Activated naive CD4-positive, alpha-beta T cell treated with anti-CD3 and anti-CD28 coated beads, Interleukin-2, amount 10 ng/mL, durations not matched to agents 7 days and 5 days (primary cell): ENCODE data around the gene NPHS1.
A peak's percentile ranks its signal among the peaks of the same experiment; 100 is the strongest.

Experiments
- CTCF ChIA-PET: fragments of 350-600 bp; sonication (Branson Sonifier 250); formaldehyde crosslinking; loops from one replicate; lab custom pipeline; 2021; ENCODE audit warnings: antibody characterized with exemption; lab: Charles Lee
- DNase-seq: peaks from one replicate; pipeline ENCODE4 v3.0.0-alpha.2; 2020
- H3K27ac Mint-ChIP-seq: one replicate; pipeline ENCODE4 v1.8.0; 2021; ENCODE audit warnings: mild to moderate bottlenecking, moderate library complexity, mixed read lengths
- H3K27me3 Mint-ChIP-seq: one replicate; pipeline ENCODE4 v1.8.0; 2021; ENCODE audit warnings: mild to moderate bottlenecking, mixed read lengths
- H3K36me3 Mint-ChIP-seq: one replicate; pipeline ENCODE4 v1.8.0; 2021; ENCODE audit warnings: mixed read lengths
- H3K4me1 Mint-ChIP-seq: one replicate; pipeline ENCODE4 v1.8.0; 2021; ENCODE audit warnings: mixed read lengths
- H3K4me3 Mint-ChIP-seq: one replicate; pipeline ENCODE4 v1.8.0; 2021; ENCODE audit warnings: mild to moderate bottlenecking, moderate library complexity, mixed read lengths
- H3K9me3 Mint-ChIP-seq: one replicate; pipeline ENCODE4 v1.8.0; 2021; ENCODE audit warnings: mixed read lengths

NPHS1 gene

DNA sequence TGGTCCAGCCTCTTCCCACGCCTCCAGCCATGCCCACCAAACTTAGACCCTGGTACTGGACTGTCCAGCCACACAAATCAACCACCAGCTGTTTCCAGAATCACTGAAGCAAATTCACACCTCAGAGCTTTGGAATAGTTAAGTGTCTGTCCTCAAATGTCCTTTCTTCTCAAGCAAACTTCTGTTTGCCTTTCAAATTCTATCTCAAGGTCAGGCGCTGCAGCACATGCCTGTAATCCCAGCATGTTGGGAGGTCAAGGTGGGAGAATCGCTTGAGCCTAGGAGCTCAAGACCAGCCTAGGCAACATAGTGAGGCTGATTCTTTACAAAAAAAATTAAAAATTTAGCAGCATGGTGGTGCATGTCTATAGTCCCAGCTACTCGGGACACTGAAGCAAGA is 20.2 kb downstream of the NPHS1 start:
- Mint-ChIP-seq H3K27me3 (peaks cover 42% of the 10 kb centered on the region), H3K36me3 (no peaks in the 10 kb centered on the region), H3K4me3 (no peak overlapping the region), H3K9me3 (no peaks in the 10 kb centered on the region), H3K4me1 (no peaks in the 10 kb centered on the region), H3K27ac (no peak overlapping the region)
- CTCF ChIA-PET: no interaction called here
- DNase-seq: no peak

DNA sequence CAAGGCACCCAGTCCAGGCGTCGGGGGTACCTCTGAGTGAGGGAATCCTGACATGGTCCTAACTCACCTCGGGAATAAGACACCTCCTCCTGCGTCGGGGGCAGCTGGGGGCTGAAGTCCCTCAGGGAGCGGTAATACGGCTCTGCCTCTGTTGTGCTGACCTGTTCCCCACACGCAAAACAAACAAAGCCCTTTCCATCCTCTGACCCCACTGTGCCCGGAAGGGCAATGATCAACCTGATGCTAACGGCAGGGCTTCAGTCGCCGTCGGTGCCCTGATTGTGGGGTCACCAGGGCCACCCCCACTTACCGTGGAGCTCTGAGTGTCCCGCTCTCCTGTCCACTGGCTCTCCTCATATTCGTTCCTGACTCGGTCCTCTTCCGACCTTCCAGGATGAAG is 21.3 kb downstream of the NPHS1 start:
- Mint-ChIP-seq H3K9me3 (no peaks in the 10 kb centered on the region), H3K4me1 (no peaks in the 10 kb centered on the region), H3K4me3 (no peak overlapping the region), H3K27me3 (peaks cover 38% of the 10 kb centered on the region), H3K27ac (no peak overlapping the region), H3K36me3 (no peaks in the 10 kb centered on the region)
- CTCF ChIA-PET: no interaction called here
- no peak for DNase-seq

DNA sequence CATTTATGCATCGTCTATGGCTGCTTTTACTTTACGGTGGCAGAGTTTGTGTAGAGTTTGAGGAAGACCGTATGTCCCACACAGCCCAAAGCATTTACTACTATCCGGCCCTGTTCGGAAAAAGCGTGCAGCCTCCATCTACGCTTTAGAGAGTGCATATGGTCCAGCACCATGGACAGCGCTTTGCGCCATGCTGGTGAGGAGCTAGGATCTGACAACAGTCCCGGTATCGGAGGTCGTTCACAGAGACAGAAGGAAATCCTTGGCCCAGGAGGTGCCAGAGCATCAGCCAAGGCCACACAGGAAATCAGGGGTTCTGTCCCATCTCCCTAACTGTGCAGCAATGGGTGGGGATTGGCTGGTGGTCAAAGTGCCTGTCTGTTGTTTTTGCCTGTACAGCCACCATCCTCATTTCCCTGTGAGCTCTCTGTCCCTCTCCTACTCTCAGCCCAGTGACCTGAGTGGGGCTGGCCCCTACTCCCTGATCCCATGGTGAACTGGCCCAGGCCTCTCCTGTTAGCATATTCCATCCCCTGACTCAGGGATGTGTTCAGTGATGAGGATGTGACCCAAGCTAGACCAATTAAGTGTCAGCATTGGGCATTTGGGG is 23.5 kb downstream of the NPHS1 start:
- Mint-ChIP-seq H3K9me3 (no peaks in the 10 kb centered on the region), H3K36me3 (no peaks in the 10 kb centered on the region), H3K27ac (no peak overlapping the region), H3K4me3 (no peak overlapping the region), H3K4me1 (no peaks in the 10 kb centered on the region), H3K27me3 (peaks cover 30% of the 10 kb centered on the region)
- peak; percentile 83 for DNase-seq
- CTCF ChIA-PET: interaction anchor here (1.1 kb wide), 1 partner anchor 9 kb away, joined by 5 read pairs; no protein-coding TSS in a partner anchor

DNA sequence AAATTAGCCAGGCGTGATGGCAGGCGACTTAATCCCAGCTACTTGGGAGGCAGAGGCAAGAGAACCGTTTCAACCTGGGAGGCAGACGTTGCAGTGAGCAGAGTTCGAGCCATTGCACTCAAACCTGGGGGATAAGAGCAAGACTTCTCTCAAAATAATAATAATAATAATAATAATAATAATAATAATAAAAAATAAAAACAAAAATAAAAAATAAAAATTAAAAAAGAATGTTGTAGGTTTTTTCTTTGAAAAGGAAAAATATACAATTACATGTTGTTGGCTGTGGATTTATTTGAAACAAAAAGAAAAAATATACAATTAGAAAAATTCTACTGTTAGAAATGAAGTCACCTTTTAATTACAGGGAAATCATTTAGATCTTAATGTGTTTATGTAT is 28.2 kb downstream of the NPHS1 start:
- DNase-seq: no peak
- CTCF ChIA-PET: no interaction called here
- no peak overlapping the region for H3K27ac Mint-ChIP-seq
- H3K4me1 Mint-ChIP-seq: no peaks in the 10 kb centered on the region
- H3K27me3 Mint-ChIP-seq: peaks cover 21% of the 10 kb centered on the region
- no peaks in the 10 kb centered on the region for H3K36me3 Mint-ChIP-seq
- H3K4me3 Mint-ChIP-seq: no peak overlapping the region
- no peaks in the 10 kb centered on the region for H3K9me3 Mint-ChIP-seq

DNA sequence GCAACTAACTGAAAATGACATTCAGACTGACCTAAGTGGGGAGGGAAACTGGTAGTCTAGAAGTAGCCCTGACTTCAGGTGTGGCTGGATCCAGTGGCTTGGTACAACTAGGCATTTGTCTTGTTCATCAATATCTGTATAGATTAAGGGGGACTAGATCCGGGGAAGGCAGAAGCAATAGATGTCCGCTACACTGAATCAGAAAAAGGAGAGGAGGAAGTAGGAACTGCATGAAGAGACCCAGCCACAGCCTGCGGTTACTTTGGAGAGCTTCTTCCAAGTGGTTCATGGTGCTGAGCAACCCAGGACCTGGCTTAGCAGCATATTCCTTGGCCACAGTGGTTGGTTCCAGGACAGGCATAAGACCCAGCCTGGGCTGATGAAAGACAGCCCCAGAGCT is 29.7 kb downstream of the NPHS1 start:
- Mint-ChIP-seq H3K27ac (no peak overlapping the region), H3K9me3 (no peaks in the 10 kb centered on the region), H3K27me3 (peaks cover 32% of the 10 kb centered on the region)

DNA sequence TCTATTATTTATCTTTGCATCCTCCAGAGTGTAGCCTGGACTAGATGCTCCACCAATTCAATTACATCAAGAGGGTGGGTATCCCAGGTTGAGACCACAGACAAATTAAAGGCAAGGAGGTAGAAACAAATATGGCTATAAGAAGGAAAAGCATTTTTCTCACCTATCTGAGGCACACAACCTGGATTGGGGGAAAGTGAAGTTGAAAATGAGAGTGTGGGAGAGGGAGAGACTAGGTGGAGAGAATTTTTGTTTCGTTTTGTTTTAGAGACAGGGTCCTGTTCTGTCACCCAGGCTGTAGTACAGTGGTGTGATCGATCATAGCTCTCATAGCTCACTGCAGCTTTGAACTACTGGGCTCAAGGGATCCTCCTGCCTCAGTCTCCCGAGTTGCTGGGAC is 33.9 kb downstream of the NPHS1 start:
- DNase-seq: no peak
- Mint-ChIP-seq H3K4me1 (no peaks in the 10 kb centered on the region), H3K27ac (no peak overlapping the region), H3K27me3 (peaks cover 32% of the 10 kb centered on the region), H3K36me3 (no peaks in the 10 kb centered on the region), H3K4me3 (no peak overlapping the region), H3K9me3 (peaks cover 1% of the 10 kb centered on the region)
- CTCF ChIA-PET: interaction anchor here (1.4 to 3.2 kb wide), 2 partner anchors 78 to 124 kb away, joined by 4 to 27 read pairs; no protein-coding TSS in a partner anchor

More for the DNA sequence above, 29.7 kb downstream of the NPHS1 start:
- no peak for DNase-seq
- H3K36me3 Mint-ChIP-seq: no peaks in the 10 kb centered on the region
- no peak overlapping the region for H3K4me3 Mint-ChIP-seq
- CTCF ChIA-PET: no interaction called here
- H3K4me1 Mint-ChIP-seq: no peaks in the 10 kb centered on the region

DNA sequence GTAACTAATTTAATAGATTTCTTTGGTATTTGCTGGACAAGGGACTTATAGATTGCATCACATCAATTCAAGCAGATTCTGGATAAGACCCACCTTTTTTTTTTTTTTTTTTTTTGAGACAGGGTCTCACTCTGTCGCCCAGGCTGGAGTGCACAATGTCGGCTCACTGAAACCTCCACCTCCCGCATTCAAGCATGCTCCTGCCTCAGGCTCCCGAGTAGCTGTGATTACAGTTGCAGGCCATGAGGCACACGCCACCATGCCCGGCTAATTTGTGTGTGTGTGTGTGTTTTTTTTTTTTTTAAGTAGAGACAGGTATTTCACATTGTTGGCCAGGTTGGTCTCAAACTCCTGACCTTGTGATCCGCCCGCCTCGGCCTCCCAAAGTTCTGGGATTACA is 35.5 kb downstream of the NPHS1 start:
- CTCF ChIA-PET: no interaction called here
- no peaks in the 10 kb centered on the region for H3K36me3 Mint-ChIP-seq

DNA sequence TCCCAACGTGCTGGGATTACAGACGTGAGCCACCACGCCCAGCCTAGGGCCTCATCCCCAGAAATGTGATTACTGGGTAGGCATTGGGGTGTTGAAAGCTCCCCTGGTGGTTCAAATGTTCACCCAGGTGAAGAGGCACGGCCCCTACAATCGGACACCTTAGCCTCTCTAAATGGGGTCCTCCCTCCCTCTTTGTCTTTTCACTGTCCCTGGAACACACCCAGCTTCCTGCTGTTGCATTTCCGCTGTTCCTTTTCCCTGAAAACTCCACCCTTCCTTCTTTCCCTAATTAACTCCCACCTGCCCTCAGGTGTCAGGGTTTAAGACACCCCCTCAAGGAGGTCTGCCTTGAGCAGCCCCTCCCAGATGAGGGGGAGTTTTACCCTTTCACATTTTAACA is 36.0 kb downstream of the NPHS1 start:
- no peak overlapping the region for H3K27ac Mint-ChIP-seq

More for the DNA sequence above, 35.5 kb downstream of the NPHS1 start:
- H3K4me3 Mint-ChIP-seq: no peak overlapping the region
- no peak overlapping the region for H3K27ac Mint-ChIP-seq
- peaks cover 2% of the 10 kb centered on the region for H3K9me3 Mint-ChIP-seq
- H3K27me3 Mint-ChIP-seq: peaks cover 33% of the 10 kb centered on the region
- no peaks in the 10 kb centered on the region for H3K4me1 Mint-ChIP-seq
- no peak for DNase-seq

DNA sequence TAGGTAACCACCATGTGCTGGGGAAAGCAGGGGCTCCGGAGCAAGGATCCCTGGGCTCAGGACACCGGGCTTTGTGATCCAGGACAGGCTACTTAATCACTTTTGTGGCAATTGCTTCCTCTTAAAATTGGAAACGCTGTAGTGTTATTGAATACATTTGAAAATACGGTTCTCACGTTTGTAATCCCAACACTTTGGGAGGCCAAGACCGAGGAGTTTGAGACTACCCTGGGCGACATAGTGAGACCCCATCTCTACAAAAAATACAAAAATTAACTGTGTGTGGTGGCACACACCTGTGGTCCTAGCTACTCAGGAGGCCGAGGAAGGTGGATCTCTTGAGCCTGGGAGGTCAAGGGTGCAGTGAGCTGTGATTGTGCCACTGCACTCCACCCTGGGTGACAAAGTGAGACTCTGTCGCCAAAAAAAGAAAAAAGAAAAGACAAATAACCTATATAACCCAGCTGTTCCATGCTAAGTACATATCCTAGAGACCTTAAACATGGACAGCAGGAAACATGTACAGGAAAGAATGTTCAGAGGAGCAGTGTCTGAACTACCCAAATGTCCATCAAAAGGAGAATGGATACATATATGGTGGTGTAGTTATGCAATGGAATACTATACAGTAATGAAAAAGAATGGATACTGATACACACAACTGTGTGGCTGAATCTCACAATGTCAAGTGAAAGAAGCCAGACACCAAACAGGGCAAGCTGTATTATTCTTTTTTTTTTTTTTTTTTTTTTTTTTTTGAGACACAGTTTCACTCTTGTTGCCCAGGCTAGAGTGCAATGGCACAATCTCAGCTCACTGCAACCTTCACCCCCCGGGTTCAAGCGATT is 39.0 kb downstream of the NPHS1 start:
- H3K4me3 Mint-ChIP-seq: no peak overlapping the region
- H3K27me3 Mint-ChIP-seq: peaks cover 28% of the 10 kb centered on the region
- CTCF ChIA-PET: no interaction called here
- no peaks in the 10 kb centered on the region for H3K4me1 Mint-ChIP-seq
- H3K27ac Mint-ChIP-seq: no peak overlapping the region
- no peak for DNase-seq
- H3K9me3 Mint-ChIP-seq: peaks cover 2% of the 10 kb centered on the region
- H3K36me3 Mint-ChIP-seq: no peaks in the 10 kb centered on the region

More for the DNA sequence above, 36.0 kb downstream of the NPHS1 start:
- Mint-ChIP-seq H3K36me3 (no peaks in the 10 kb centered on the region), H3K4me1 (no peaks in the 10 kb centered on the region), H3K9me3 (peaks cover 2% of the 10 kb centered on the region), H3K4me3 (no peak overlapping the region), H3K27me3 (peaks cover 36% of the 10 kb centered on the region)
- DNase-seq: no peak
- CTCF ChIA-PET: interaction anchor here (0.6 kb wide), 1 partner anchor 123 kb away, joined by 3 read pairs; no protein-coding TSS in a partner anchor

DNA sequence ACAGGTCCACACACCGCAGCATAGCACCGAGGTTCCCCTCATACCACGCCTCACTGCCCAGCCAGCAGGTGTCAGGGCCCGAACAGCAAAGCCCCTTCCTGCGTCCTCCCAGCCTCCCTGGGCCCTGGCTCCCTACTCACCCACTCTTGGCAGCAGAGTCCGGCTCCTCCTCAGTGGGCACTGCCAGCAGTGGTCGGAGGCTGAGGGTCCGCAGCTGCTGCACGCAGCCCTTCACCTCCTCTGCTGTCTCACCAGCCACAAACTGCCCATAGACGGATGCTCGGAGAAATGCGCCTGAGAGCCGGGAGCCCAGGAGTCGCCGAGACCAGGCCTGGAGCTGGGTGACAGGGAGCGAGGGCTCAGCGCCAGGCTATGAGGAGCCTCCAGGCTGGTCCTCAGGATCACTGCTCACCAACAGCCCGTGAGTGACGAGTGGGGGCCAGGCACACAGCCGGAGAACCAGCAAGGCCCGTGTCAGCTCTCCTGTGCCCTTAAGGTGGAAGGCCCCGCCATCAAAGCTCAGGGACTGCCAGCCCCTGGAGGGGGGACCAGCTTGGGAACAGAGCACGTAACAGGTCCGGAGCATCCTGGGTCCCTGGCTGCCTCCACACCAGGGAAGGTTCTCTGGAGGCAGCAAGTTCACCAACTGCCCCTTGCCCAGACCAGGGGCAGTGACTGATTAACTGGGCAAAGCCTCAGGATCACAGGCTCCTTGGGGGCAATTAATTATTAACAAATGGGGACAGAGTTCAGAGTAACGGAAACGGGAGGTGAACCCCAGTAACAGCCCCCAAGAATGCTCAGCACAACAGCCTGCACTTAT is 39.9 kb downstream of the NPHS1 start, which contains the start of gene PRODH2:
TSS of gene PRODH2 (minus strand) at position 626 of the 823 bp plus-strand sequence. CDS start at position 586, 40 bp downstream.
- H3K27me3 Mint-ChIP-seq: peaks cover 28% of the 10 kb centered on the region
- H3K36me3 Mint-ChIP-seq: no peaks in the 10 kb centered on the region
- peaks cover 2% of the 10 kb centered on the region for H3K9me3 Mint-ChIP-seq
- H3K4me3 Mint-ChIP-seq: no peak within 1 kb of the TSS
- no peak within 1 kb of the TSS for H3K27ac Mint-ChIP-seq
- no peak for DNase-seq
- CTCF ChIA-PET: no interaction called here
- H3K4me1 Mint-ChIP-seq: no peaks in the 10 kb centered on the region

DNA sequence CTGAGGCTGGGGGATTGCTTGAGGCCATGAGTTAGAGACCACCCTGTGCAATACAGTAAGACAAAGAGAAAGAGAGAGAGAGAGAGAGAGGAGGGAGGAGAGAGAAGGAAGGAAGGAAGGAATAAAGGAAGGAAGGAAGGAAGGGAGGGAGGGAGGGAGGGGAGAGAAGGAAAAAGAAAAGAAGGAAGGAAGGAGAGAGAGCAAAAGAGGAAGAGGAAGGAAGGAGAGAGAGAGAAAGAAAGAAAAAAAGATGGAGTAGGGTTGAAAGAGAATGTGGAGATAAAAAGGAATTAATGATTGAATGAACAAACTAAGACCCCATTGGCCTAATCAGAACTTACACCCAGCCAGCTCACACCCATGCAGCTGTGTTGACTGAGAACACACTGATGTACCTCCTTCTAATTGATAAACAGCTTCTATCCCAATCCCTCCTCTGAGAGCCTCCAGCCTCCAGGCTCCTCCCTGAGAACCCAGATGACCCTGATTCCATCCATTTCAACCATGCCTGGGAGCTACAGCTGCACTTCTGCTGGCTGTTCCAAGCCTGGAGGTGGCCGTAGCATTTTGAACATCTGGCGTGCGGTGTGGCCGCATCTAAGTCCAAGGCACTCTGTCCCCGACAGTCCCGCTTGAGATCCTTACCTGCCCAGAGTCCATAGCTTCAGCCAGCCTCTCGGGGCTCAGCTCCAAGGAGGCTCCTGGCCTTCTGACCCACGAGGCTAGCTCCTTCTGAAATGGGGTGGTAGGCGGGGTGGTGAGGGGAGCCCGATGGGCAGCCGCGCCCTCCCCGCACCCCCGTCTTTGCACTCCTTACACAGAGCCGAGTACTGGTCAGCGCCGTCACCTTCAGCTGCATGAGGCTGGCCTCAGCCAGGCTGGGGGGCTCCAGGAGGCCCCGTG is 40.7 kb downstream of the NPHS1 start:
- DNase-seq: no peak
- CTCF ChIA-PET: no interaction called here
- no peak overlapping the region for H3K4me3 Mint-ChIP-seq
- H3K36me3 Mint-ChIP-seq: no peaks in the 10 kb centered on the region
- H3K27ac Mint-ChIP-seq: no peak overlapping the region
- no peaks in the 10 kb centered on the region for H3K4me1 Mint-ChIP-seq
- peaks cover 2% of the 10 kb centered on the region for H3K9me3 Mint-ChIP-seq
- peaks cover 28% of the 10 kb centered on the region for H3K27me3 Mint-ChIP-seq

DNA sequence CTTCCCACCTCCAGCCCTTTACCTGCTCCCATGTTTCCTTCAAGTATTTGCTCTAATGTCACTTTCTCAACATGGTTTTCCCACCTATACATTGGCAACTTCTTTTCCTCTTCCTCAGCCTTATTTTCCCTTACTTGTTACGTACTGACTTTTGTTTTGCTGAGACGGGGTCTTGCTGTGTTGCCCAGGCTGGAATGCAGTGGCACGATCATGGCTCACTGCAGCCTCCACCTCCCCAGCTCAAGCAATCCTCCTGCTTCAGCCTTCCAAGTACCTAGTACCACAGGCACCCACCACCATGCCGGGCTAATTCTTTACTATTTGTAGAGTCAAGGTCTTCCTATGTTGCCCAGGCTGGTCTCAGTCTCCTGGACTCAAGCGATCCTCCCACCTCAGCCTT is 44.7 kb downstream of the NPHS1 start:
- no peak overlapping the region for H3K4me3 Mint-ChIP-seq
- no peak overlapping the region for H3K27ac Mint-ChIP-seq
- peaks cover 7% of the 10 kb centered on the region for H3K4me1 Mint-ChIP-seq
- CTCF ChIA-PET: no interaction called here
- no peak for DNase-seq
- H3K9me3 Mint-ChIP-seq: no peaks in the 10 kb centered on the region
- no peaks in the 10 kb centered on the region for H3K36me3 Mint-ChIP-seq
- H3K27me3 Mint-ChIP-seq: peaks cover 39% of the 10 kb centered on the region

DNA sequence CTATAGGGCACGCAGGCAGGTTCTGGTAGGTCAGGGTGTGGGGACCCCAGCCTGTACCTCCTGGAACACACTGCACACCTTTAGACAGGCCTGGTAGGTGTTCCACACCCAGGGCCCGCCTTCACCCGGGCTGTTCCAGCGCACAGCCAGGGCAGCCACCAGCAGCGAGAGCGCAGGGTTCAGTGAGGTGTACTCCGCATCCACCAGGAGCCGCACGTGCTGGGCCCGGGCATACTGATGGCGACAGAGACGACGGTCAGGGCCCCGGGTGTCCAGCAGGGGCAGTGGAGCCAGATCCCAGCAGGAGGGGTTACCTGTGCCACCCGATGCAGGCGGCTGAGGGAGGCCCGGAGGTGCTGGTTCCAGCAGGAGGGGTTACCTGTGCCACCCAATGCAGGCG is 45.7 kb downstream of the NPHS1 start:
- no peaks in the 10 kb centered on the region for H3K9me3 Mint-ChIP-seq
- H3K27me3 Mint-ChIP-seq: peaks cover 30% of the 10 kb centered on the region
- CTCF ChIA-PET: no interaction called here
- H3K4me3 Mint-ChIP-seq: no peak overlapping the region
- no peak overlapping the region for H3K27ac Mint-ChIP-seq
- DNase-seq: no peak
- peaks cover 7% of the 10 kb centered on the region for H3K4me1 Mint-ChIP-seq
- no peaks in the 10 kb centered on the region for H3K36me3 Mint-ChIP-seq
